NCI-H446 treated with DMSO at 0.1 percent for 48 hours (cell line): ENCODE data around the gene CA9.
"Not testable (repeated sequence)": the region's sequence is repeated elsewhere in the genome, so short reads cannot be mapped to it uniquely, and the experiment has no call there.

Experiments
- DNase-seq: peaks from one replicate; lab custom pipeline; 2025; lab: John Stamatoyannopoulos, UW

The CA9 gene

DNA sequence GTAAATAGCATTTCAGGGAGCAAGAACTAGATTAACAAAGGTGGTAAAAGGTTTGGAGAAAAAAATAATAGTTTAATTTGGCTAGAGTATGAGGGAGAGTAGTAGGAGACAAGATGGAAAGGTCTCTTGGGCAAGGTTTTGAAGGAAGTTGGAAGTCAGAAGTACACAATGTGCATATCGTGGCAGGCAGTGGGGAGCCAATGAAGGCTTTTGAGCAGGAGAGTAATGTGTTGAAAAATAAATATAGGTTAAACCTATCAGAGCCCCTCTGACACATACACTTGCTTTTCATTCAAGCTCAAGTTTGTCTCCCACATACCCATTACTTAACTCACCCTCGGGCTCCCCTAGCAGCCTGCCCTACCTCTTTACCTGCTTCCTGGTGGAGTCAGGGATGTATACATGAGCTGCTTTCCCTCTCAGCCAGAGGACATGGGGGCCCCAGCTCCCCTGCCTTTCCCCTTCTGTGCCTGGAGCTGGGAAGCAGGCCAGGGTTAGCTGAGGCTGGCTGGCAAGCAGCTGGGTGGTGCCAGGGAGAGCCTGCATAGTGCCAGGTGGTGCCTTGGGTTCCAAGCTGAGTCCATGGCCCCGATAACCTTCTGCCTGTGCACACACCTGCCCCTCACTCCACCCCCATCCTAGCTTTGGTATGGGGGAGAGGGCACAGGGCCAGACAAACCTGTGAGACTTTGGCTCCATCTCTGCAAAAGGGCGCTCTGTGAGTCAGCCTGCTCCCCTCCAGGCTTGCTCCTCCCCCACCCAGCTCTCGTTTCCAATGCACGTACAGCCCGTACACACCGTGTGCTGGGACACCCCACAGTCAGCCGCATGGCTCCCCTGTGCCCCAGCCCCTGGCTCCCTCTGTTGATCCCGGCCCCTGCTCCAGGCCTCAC lies at the start of gene CA9:
TSS of gene CA9 (plus strand) at position 797 of the 893 bp plus-strand sequence. CDS start at position 829, 32 bp downstream.
- DNase-seq = peak; percentile 55

DNA sequence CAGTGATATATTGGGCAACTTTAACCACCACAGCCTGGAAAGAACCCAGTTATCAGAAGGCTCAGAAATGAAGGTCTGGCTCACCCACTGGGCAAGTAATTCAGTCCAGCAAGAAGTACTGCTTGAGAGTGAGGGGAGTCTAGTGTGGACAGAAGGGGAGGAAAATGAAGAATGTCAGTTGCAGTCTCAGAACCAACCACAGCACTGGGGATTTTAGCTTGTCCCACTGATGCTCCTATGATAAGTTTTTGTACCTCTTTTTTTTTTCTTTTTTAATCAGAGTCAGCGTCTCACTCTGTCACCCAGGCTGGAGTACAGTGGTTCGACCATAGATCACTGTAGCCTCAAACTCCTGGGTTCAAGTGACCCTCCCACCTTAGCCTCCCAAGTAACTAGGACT lies 46.2 kb upstream of the CA9 start:
- DNase-seq = no peak

DNA sequence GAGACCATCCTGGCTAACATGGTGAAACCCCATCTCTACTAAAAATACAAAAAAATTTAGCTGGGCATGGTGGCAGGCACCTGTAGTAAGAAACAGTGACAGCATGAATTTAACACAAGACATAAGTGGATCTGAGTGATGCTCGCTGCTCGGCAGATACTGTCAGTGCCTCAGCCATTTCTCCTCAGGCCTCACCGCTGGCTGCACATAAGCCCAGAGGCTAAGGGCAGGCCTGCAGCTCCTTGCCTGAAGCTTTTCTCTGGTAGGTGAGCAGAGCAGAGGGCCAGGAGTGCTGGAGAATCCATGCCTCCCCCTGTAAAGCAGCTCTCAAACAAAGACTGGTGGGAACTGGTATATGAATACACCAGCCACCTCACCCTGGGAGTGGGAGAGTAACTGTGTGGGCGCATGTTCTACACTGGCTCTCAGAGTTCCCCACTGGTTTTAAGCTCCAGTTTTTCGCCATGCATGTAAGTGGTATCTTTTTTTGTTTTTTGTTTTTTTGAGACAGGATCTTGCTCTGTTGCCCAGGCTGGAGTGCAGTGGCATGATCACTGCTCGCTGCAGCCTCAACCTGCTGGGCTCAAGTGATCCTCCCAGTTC lies 45.2 kb upstream of the CA9 start:
- DNase-seq = no peak

DNA sequence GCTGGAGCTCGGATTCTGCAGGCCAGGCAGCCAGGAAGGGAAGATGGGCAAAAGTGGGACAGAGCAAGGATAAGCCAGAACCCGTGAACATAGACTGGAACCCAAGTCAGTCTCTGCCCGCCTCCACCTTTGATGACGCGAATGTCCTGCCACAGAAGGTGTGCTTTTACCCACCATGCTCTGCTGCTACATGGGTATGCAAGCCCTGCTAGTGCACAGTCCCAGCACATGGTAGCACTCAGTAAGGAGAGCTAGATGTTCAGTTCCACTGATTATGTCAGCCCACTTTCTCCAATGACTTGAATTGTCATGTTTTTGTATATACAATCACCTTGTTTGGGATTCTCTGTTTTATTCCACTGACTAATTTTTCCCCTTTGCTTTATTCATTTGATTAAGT lies 44.1 kb upstream of the CA9 start:
- DNase-seq = no peak

DNA sequence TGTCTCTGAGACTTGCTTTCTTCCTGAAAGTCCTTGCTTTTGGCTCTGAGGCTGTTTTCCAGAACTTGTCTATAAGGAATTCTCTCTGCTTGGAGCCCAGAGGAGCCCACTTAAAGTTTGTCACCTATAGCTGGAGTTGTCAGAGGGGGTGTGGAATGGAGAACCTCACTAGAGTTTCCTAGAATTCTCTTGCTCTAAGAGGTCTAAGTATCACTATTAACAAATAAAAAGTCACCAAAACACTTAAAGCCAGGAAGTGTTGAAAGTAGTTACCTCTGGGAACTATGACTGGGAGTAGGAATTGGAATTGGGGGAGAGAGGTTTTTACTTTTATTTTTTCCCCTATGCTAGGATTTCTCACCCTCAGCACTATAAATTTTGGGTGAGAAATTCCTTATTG lies 38.0 kb upstream of the CA9 start:
- DNase-seq = no peak

DNA sequence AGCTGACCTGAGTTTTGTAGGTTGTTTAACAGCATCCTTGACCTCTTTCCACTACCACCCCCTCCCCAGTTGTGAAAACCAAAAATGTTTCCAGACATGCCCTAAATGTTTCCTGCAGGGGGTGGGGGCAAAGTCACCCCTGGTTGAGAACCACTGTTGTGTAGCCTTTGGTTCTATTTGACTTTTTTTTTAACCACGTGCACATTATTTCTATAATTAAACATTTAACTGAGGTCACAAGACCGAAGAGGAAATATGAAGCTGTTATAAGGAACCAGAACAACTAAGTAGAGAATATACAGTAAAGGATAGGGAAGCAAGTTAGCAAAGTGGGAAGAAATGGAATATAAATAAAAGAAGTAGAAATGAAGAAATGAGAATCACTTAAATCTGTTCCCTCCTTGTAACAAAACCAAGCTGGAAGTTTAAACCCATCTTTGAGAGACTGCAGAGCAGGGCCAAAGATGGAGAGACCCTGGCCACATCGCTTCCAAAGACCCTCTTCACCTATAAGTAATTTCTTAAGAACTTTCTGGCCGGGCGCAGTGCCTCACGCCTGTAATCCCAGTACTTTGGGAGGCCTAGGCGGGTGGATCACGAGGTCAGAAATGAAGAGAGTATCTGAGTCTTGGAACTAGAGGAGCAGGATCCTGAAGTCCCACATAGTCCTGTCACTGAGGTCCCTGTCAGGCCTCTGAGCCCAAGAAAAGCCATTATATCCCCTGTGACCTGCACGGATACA lies 37.4 kb upstream of the CA9 start:
- DNase-seq = no peak

DNA sequence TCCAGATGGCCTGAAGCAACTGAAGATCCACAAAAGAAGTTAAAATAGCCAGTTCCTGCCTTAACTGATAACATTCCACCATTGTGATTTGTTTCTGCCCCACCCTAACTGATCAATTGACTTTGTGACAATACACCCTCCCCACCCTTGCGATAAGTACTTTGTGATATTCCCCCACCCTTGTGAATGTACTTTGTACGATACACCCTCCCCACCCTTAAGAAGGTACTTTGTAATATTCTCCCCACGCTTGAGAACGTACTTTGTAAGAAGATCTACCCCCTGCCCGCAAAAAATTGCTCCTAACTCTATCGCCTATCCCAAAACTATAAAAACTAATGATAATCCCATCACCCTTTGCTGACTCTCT lies 36.9 kb upstream of the CA9 start:
- DNase-seq = not testable (repeated sequence)

DNA sequence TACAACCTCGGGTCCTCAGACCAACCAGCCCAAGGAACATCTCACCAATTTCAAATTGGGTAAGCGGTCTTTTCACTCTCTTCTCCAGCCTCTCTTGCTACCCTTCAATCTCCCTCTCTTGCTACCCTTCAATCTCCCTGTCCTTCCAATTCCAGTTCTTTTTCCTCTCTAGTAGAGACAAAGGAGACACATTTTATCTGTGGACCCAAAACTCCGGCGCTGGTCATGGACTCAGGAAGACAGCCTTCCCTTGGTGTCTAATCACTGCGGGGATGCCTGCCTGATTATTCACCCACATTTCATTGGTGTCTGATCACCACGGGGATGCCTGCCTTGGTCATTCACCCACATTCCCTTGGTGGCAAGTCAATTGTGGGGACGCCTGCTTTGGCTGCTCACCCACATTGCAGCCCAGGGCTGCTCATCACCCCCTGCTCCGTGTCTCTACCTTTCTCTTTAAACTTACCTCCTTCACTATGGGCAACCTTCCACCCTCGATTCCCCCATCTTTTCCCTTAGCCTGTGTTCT lies 36.2 kb upstream of the CA9 start:
- not testable (repeated sequence) for DNase-seq

DNA sequence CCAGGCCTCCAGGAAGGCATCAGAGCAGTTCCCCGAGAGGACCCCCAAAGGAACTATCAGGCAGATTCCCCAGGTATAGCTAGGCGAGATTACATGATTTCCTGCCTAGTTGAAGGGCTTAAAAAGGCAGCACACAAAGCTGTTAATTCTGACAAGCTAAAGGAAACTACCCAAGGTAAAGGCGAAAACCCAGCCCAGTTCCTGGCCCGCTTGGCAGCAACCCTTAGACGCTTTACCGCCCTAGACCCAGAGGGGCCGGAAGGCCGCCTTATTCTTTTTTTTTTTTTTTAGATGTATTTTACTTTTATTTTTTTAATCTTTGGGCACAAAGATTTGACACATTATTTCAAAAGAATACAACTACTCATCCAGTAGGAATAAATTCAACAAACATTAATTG lies 35.0 kb upstream of the CA9 start:
- DNase-seq = not testable (repeated sequence)

DNA sequence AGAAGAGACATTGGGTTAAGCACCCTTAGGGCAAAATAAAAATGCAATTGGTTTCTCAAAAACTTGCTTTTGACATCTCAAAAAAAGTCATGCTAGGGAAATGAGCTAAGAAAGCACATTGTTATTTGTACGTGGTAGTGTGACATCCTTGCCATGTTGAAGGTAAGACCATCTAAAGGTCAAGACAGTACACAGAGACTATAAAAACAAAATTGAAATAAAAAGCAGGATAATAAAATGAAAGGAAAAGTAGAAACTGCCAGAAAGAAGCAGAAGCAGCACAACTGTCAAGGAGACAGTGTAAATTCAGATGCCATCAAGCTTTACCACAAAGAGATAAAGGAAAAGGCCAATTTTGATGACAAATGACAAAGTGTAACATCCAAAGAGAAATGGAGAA lies 34.5 kb upstream of the CA9 start:
- not testable (repeated sequence) for DNase-seq

DNA sequence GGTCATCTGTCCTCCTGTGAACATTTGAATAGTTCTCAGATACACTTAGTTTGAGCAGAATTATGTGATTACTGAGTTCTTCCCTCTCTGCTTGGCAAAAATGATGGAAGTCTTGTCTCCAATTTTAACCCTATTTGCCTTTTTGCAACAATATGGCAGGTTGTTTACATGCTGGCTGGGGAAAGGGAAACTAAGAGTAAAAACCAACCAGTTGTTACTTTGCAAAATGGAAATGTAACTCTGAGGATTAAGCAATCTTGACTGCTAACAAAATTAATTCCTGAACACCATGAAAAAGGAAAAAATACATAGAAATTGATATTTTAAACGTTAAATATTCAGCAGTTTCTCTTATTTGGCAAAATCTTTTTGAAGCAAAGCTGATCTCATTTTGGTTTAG lies 34.1 kb upstream of the CA9 start:
- DNase-seq = no peak

DNA sequence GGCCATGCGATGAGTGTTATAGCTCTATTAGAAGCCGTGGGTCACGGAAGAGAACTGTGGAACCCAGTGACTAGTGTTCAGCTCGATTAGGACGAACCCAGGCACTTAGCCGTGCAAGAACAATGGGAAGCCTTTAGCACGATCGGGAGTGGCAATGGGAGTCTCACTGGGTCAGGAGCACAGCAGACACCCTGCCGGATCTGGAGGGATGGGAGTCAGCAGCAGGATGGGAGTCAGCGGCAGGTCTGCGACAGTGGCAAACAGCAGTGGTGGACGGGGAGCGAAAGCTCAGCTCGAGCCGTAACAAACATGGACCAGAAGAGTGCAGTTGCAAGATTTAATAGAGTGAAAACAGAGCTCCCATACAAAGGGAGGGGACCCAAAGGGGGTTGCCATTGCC lies 33.3 kb upstream of the CA9 start:
- DNase-seq = not testable (repeated sequence)

DNA sequence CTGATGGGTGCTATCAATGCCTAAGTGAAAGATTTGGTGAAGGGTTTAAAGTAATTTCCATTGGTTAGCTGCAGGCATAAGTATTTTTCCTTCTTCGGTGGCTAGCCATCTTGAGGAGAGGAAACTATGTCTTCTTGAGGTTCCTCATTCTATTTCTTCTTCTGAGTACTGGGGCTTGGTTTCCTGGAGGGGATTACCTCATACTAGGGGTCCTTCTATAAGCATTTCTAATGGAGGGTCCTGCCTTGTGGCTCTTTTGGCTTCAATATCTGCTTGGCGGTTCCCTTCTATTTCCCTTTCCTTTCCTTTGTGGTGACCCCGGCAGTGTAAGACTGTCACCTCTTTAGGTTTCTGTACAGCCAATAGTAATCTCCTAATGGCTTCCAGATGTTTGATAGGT lies 32.2 kb upstream of the CA9 start:
- DNase-seq = not testable (repeated sequence)

DNA sequence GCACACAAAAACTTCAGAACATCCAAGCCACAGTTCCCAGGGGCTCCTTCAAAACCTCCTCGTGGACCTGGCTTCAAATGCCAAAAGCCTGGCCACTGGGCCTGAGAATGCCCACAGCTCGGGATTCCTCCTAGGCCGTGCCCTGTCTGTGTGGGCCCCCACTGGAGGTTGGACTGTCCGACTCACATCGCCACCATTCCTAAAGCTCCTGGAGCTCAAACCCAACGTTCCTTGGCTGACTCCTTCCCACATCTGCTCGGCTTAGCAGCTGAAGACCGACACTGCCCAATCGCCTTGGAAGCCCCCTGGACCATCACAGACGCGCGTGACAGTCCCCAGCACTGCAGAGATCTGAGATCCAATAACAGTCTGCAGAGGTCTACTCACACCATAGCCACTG lies 30.7 kb upstream of the CA9 start:
- no peak for DNase-seq

DNA sequence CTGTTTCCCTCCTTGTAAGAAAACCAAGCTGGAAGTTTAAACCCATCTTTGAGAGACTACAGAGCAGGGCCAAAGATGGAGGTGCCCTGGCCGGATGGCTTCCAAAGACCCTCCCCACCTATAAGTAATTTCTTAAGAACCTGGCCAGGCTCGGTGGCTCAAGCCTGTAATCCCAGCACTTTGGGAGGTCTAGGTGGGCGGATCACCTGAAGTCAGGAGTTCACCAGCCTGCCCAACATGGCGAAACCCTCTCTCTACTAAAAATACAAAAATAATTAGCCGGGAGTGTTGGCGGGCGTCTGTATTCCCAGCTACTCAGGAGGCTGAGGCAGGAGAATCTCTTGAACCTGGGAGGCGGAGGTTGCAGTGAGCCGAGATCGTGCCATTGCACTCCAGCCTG lies 28.0 kb upstream of the CA9 start:
- not testable (repeated sequence) for DNase-seq

DNA sequence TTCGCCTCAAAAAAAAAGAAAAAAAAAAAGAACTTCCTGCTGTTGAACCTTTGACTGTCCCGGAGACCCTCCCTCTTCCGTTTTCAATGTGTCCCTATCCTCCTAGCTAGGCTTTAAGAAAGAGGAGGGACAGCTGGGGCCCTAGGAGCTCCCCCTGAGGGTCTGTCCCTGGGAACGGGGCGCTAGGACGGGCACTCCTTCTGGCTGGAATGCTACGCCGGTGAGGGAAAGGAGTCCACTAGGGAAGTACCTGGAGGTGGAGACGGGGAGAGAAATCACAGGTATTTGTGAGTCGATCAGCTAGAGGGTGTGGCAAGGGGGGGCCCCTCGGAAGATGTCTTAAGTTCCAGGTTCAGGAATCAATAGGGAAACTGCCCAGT lies 27.6 kb upstream of the CA9 start:
- no peak for DNase-seq

DNA sequence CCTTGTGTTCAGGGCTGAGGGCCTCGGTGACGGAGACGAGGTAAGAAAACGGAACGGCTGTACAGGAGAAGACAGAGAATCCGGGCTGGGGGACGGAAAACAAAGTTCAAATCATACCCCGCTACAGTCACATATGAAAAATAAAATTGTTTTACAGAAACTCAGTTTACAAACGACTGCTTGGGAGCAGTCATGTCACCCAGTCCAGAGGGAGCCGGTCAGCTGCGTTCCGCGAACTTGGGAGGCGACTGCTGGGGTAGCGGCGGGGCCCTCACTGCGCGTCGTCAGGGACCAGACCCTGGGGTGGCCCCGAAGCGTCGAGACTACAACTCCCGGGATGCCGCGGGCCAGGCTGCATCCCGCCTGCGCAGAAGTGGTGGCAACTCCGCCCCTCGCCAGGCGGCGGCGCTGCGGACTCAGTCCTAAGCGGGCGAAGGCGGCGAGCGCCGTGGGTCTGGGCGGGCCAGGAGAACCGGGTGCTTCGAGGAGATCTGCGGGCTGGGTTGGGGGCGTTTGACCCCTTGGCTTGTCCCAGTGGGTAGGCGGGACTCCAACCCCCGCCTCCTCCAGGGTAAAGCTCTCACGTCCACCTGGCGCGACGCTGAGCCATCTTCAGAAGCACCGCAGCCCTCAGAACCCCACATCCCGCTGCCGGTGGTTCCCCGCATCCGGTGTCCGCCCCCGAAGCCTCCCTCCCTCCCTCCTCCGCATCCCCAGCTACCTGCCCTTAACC lies 27.0 kb upstream of the CA9 start:
- peak; percentile 75 for DNase-seq

DNA sequence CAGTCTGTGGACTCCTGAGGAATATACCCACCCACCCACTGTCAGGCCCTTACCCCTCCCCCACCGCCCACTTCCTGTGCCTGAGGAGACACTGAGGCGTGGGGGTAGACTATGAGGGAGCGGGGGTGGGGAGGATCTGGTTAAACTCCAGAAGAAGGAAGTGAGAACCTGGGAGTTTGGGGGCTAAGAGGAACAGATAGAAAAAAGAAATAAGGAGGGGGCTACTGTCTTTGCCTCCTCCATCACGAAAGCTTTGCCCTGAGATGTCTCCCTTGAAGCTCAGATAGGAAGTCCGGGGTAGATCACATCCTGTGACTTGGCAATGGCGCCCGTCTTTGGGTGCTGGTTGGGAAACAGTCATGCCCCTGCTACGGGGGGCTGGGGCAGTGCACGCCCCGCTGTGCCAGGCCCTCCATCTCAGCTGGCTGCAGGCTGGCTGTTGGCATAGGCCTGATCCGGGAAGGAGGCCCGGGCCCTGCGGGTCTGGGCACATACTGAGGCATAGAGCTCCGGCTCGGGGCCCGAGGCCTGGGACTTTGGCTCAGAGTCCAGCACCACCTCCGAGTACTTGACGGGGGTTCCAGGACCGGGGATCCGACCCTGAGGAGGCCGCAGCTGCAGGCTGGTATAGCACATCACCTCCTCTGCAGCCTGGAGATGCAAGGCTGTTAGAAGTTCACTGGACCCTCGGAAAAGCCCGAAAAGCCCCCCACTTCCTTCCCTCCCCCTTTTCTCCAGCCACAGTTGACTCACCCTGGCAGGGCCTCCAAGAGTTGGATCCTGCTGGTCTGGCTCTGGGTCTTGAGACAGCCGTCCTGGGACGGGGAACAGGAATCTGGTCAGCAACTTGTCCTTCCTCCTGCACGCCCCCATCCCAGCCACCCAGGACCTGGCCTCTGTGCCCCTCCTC lies 24.0 kb upstream of the CA9 start:
- DNase-seq = no peak

DNA sequence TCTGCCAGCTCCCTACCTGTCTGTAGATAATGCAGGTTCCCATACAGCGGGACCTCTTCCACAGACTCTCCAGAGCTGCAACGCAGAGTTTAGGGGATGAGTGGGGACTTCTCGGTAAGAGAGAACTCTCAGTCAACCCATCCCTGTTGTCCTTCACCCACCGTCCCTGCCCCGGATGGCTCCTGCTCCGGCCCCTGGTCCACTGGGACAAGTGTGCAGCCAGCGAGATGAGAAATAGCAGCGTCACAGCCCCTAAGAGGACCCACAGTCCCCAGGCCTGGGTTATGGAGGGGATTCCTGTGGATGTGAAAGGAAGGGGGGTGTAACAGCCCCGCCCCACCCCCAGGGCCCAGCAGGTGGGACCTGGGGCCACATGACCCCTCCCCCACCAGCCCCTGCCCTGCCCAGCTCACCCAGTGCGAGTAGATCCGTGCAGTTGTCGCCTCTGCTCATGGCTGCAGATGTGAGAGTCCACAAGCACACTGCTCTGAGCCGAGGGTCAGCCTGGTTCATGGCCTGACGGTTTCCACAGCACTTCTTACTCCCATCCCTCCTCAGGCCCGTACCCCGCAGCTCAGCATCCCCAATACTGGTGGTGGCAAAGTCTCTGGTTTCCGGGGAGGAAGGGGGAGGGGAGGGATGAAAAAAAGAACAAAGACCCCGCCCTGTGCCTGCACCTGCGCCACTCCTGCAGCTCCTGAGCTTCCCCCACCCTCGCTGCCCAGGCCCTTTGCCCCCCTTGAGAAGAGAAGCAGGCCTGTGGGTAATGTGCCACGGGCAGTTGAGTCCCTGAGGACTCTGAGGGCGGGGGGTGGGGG lies 23.2 kb upstream of the CA9 start, which contains the start of gene SIT1:
TSS of gene SIT1 (minus strand) at position 591 of the 818 bp plus-strand sequence. CDS start at position 513, 78 bp downstream.
- no peak for DNase-seq
